Measurements from ENCODE around the gene NFATC3.

The NFATC3 gene

DNA sequence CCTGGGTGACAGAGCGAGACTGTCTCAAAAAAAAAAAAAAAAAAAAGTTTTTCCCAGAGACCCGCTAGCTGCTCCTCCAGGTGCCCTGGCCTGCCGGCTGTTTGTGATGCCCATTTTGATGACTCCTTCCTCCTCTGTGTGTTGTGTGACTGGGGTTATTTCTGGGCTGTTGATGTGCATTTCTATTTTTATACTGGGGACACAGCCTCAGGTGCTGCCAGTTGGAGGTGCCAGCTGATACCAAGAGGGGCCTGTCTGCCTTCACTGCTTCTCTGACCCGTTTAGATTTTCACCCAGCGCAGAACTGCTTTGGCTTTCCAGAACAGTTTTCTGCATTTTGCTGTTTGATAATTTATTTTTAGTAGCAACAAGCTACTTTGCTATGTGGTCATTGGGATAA lies 166.7 kb downstream of the NFATC3 start:
- no peak for DNase-seq

DNA sequence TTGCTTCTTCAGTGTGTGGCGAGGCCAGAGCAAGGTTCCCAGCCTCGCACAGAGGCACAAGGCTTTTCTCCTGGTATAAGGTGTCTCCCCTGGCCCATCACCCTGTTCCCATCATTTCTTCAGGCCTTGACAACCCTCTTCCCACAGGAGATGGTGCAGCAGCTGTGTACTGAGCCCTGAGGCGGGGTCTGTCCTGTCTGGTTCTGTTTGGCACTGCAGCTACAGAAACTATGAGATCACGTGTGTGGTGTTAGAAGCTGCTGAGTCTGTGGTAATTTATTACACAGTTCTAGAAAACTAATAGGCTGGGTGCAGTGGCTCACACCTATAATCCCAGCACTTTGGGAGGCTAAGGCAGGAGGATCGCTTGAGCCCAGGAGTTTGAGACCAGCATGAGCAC lies 167.2 kb downstream of the NFATC3 start:
- no peak for DNase-seq

DNA sequence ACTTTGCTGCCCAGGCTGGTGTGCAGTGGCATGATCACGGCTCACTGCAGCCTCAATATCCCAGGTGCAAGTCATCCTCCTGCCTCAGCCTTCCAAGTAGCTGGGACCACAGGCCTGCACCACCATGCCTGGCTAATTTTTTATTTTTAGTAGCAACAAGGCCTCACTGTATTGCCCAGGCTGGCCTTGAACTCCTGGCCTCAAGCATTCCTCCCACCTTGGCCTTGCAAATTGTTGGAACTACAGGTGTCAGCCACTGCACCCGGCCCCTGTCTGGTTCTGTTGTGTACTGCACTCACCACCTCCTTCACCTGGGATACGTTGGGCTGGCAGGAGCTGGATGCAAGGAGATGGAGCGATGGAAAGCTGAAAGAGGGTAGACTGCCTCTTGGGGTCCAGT lies 168.6 kb downstream of the NFATC3 start:
- no peak for DNase-seq

DNA sequence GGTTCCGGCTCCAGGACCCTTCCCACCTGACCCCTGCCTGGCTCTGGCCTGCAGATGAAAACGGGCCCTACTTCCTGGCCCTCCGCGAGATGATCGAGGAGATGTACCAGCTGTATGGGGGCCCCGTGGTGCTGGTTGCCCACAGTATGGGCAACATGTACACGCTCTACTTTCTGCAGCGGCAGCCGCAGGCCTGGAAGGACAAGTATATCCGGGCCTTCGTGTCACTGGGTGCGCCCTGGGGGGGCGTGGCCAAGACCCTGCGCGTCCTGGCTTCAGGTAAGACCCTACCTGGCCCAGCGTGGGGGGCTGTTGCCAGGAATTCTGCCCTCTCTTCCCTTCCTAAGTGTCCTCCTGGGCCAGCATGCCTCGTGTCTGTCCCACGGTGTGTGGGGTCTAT lies 170.5 kb downstream of the NFATC3 start:
- no peak for DNase-seq

DNA sequence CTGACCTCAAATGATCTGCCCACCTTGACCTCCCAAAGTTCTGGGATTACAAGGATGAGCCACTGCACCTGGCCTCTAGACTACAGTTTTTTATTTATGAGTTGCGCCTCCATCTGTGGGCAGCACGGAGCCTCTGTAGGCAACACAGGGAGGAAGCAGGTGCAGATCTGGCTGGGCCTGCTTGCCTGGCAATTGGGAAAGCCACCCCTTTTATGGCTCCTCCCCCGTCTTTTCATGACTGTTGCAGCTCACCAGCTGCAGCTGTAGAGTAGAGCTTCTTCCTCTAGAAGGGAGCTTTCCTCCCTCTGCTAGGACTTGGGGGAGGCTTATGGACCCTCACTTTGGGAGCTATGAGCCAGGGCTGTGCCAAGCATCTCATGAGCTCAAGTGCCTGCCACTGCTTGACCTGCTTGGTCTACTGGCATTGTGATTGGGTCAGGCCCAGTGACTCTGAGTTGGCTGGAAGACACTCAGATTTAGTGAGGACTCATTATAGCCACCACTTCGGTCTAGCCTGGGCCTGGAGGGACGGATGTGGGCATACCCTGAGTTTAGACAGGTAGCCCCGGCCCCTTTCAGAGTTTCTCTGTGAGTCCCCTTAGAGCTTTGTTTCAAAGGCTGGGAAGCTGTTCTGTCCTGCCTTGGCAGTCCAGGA lies 172.2 kb downstream of the NFATC3 start:
- DNase-seq: peak in 3 of 6 experiments; percentile 32 to 51 (median 48)

DNA sequence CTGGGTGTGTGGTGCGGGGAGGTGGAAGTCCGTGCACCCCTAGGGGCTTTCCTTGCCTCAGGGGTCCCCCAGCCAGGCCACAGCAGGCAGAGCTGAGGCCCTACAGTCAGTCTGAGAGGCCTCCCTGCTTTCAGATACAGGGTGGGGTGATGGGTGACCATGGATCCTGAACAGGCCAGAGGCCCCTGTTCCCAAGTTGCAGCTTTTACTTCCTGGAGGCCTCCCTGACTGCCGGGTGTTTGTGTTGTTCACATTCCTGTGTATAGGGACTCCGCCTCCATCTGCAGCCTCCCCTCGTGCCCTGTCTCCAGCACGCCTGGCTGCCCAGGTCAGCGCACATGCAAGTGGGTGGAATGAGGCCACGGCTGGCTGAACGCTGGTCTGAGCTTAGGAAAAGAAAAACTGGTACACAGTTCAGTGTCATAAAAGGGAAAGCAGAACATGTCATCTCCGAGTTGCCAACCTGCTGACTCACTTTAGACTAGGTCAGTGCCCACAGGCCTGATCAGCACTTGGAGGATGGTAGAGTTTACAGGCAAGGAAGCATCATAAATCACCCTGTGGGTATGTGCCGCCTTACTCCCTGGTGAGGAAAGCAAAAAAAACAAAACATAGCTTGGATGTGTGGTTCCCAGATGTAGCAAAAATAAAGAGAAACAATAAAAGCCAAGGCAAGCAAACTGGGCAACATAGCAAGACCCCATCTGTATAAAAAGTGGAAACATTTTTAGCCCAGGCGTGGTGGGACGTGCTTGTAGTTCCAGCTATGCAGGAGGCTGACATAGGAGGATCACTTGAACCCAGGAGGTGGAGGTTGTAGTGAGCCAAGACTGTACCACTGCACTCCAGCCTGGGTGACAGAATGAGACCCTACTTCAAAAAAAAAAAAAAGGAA lies 173.0 kb downstream of the NFATC3 start:
- DNase-seq: no peak

- DNase-seq: no peak
These were observed 174.0 kb downstream of the NFATC3 start for GRCh38 chr16:68259007-68259825.

DNA sequence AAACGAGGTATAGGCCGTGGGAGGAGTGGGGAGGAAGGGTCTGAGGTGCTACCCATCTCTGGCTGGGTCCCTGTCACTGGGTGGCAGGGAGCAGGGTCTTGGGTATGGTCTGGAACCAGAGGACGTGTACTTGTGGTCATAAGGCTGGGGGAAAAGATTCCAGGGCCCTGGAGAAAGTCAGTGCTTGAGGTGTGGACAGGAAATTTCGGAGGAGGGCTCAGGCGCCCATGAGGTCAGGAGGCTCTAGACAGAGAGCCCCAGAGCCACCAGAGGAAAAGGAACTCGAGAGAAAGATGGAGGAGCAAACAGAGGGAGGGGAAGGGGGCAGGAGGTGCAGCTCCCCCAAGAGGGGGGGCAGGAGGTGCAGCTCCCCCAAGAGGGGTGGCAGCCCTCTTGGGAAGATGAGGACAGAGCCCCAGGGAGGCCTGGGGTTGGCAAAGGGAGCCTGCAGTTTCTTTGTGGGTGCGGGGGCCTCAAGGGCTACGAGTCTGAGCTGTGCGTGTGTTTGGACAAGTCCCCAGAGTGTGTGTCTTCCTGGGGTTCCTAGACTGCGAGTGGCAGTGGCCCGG lies 178.5 kb downstream of the NFATC3 start:
- no peak for DNase-seq

- DNase-seq: peak; percentile 71 to 81 (median 77)
These were observed 179.2 kb downstream of the NFATC3 start, which contains the start of gene SLC7A6 for GRCh38 chr16:68264128-68265077. TSS of gene SLC7A6 (plus strand) at chr16:68264526. CDS start at chr16:68274727, 10,201 bp downstream.

GRCh38 chr16:68265078-68265920 lies 180.1 kb downstream of the NFATC3 start:
- peak; percentile 11 to 62 (median 44) for DNase-seq

GRCh38 chr16:68267612-68268405 lies 182.6 kb downstream of the NFATC3 start:
- DNase-seq: no peak

DNA sequence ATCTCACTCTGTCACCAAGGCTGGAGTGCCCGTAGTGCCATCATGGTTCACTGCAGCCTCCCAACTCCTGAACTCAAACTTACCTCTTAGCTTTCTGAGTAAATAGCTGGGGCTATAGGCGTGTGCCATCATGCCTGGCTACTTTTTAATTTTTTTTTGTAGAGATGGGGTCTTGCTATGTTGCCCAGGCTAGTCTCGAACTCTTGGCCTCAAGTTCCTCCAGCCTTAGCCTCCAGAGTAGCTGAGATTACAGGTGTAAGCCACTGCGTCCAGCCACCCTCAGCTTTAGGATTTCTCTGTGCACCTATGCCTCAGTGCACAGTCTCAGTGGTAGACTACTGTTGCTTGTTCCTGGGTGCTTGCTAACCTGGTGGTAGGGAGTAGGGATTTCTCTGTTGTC lies 184.6 kb downstream of the NFATC3 start:
- DNase-seq: no peak

GRCh38 chr16:68270353-68270752 lies 185.2 kb downstream of the NFATC3 start:
- no peak for DNase-seq

DNA sequence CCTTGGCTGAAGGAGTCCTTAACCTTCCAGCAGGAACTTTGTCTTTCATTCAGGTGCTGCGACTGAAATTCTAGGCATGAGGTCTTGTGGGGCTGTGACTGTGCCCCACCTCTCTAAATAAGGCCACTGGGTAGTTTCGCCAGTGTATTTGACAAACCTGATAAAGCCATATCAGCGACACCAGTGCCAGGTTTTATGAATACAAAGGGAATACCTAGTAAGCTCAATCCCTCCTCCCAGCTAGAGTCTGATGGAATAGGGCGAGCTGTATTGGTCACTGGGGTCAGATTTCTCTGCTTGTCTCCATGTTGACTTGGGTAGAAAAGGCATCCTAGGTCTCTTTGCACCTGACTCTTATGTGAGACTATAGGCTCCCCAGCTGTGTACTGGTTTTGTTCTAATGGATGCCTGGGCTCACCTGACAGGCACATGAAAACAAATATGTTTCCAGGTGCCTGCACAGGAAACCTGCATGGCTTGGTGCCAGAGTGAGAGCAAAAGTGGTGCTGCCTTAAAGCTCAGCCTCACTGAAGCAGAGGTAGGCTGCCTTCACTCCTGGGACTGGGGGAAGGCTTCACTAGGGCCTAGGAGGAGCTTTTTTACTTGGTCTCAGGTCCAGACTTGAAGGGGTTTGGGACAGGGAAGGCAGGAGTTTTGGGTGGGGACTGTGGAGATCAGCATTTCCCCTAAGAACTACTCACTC lies 187.5 kb downstream of the NFATC3 start:
- DNase-seq: peak; percentile 63 to 84 (median 80)

DNA sequence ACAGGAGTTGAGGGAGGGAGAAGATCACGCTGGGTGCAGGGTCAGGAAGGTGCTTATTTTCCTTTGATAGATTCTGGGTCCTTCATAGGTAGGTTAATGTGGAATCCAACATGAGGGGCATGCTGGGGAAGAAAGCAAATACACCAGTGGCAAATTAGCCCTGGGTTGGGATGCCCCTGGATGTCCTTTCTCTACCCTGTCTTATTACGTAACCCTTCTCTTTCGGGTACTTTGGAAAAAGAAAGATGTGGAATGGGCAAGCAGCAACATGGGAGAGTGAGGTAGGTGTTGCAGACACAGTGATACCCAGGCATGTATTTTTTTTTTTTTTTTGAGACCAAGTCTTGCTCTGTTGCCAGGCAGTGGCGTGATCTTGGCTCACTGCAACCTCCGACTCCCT lies 188.3 kb downstream of the NFATC3 start:
- no peak for DNase-seq

- no peak for DNase-seq
These were observed 188.7 kb downstream of the NFATC3 start for GRCh38 chr16:68273896-68274295.

DNA sequence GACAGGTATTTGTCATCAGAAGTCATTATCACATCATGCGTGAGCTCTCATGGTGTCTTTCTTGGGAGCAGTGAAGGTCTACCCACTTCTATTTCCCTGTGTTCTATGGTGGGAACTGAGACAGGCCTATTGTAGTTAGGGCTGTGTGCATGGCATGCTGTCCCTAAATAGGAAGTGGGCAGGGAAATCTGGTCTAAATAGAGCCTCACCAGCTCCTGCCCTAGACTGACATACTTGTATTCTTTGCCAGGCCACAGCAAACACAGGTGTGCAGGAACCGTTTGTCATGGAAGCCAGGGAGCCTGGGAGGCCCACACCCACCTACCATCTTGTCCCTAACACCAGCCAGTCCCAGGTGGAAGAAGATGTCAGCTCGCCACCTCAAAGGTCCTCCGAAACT lies 189.3 kb downstream of the NFATC3 start:
- DNase-seq: no peak

GRCh38 chr16:68275611-68276191 lies 190.5 kb downstream of the NFATC3 start:
- DNase-seq: peak; percentile 43 to 90 (median 74)

- DNase-seq: no peak
These were observed 191.1 kb downstream of the NFATC3 start for GRCh38 chr16:68276223-68276622.

Measured in stimulated activated naive CD4-positive, alpha-beta T cell (primary cell).